GM20000 (cell line): ENCODE data around the gene ELOB.

ENCODE experiments used
- DNase-seq: peaks from one replicate; pipeline ENCODE4 v3.0.0; 2012; ENCODE audit warnings: low spot score
- TF ChIP-seq, protein P1 (sequence below): IDR thresholded peaks from 2 replicates; pipeline ENCODE4 v1.5.1; 2012; ENCODE audit warnings: mild to moderate bottlenecking, control low read depth; ENCODE audit errors: extremely low read depth, missing control alignments

The ELOB gene

GRCh38 chr16:2777231-2777902 lies at the start of gene ELOB:
TSS of gene ELOB (minus strand) at chr16:2777280. CDS start at chr16:2777239, 41 bp downstream.
- DNase-seq: peak; percentile 99
- TF ChIP-seq, protein P1, sequence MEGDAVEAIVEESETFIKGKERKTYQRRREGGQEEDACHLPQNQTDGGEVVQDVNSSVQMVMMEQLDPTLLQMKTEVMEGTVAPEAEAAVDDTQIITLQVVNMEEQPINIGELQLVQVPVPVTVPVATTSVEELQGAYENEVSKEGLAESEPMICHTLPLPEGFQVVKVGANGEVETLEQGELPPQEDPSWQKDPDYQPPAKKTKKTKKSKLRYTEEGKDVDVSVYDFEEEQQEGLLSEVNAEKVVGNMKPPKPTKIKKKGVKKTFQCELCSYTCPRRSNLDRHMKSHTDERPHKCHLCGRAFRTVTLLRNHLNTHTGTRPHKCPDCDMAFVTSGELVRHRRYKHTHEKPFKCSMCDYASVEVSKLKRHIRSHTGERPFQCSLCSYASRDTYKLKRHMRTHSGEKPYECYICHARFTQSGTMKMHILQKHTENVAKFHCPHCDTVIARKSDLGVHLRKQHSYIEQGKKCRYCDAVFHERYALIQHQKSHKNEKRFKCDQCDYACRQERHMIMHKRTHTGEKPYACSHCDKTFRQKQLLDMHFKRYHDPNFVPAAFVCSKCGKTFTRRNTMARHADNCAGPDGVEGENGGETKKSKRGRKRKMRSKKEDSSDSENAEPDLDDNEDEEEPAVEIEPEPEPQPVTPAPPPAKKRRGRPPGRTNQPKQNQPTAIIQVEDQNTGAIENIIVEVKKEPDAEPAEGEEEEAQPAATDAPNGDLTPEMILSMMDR: no peak

DNA sequence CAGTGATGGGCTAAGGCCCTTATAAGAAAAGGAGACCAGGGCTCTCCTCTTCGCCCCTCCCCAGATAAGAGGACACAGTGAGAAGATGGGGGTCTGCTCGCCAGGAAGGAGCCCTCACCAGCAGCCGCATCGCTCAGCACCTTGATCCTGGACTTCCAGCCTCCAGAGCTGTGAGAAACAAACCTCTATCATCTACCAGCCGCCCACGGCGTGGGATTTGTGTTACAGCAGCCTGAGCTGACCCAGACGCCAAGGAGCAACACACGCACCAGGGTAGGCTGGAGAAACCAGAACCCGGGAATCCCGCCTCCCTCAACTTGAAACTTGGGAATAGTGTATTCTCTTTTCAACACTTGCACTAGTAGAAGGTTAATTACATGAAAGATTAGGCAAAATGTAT lies 48.8 kb upstream of the ELOB start:
- no peak for DNase-seq
- TF ChIP-seq, protein P1: no peak

DNA sequence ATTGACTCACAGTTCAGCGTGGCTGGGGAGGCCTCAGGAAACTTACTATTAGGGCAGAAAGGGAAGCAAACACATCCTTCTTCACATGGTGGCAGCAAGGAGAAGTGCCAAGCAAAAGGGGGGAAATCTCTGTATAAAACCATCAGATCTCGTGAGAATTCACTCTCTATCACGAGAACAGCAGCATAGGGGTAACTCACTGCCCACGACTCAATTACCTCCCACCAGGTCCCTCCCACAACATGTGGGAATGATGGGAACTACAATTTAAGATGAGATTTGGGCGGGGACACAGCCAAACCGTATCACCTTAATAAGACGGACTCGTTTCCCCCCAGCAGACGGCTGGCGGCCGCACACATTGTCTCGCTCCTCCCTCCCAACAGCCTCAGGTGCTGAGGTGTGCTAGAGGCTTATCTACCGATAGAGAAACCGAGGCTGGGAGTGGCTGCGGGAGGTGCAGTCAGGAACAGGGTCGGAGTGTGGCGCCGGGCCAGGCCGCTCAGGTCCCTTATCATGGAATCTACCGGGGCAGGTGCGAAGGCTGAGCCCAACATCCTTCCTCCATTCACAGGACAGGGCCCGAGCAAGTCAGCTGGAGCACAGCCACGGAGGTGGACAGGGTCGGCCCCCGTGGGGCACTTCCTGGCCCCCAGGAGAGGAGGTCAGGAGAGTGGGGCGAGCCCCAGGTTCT lies 48.1 kb upstream of the ELOB start:
- TF ChIP-seq, protein P1: no peak
- no peak for DNase-seq

- no peak for DNase-seq
- TF ChIP-seq, protein P1: no peak
Observed at GRCh38 chr16:2824626-2825025, 47.5 kb upstream of the ELOB start.

GRCh38 chr16:2822496-2822895 lies 45.4 kb upstream of the ELOB start:
- DNase-seq: no peak
- TF ChIP-seq, protein P1: no peak

GRCh38 chr16:2822158-2822495 lies 45.0 kb upstream of the ELOB start:
- no peak for DNase-seq
- TF ChIP-seq, protein P1: no peak

DNA sequence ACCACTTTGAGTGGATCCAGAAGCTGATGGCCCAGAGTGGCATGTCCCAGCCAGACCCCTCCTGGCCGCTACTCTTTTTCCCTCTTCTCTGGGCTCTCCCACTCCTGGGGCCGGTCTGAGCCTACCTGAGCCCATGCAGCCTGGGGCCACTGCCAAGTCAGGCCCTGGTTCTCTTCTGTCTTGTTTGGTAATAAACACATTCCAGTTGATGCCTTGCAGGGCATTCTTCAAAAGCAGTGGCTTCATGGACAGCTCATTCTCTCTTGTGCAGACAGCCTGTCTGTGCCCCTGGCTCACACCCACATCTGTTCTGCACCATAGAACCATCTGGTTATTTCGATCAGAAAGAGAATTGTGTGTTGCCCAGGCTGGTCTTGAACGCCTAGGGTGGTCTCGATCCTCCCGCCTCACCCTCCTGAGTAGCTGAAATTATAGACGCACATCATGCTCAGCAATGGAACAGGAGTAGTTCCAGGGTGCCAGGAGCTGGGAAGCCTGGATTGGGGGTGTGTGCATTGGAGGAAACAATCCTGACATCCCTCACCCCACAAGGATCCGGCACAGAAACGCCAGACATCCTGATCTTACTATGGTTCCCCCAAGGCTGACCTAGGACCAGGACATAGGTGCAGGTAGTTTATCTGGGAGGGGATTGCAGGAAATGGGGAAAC lies 44.5 kb upstream of the ELOB start:
- TF ChIP-seq, protein P1: no peak
- DNase-seq: no peak
